ENCODE data around the gene LMNB1. TPM values are rescaled to one million over a fixed set of nuclear protein-coding genes. Genes with fewer than 3 reads are reported as not detected.
"Not testable (repeated sequence)": the region's sequence is repeated elsewhere in the genome, so short reads cannot be mapped to it uniquely, and the experiment has no call there.

LMNB1 gene
- total and polyA plus RNA-seq, 2 experiments from 2014 or later, result 20.1 to 269 TPM

GRCh38 chr5:126780165-126780827 lies 3.4 kb downstream of the LMNB1 start:
- Histone ChIP-seq H2AFZ (no peak overlapping the region), H3K4me2 (peak overlapping the region; percentile 94; the same call in 1 of the 2 replicates), H3K36me3 (ENCODE audit: insufficient read depth) (peaks cover 8% of the 10 kb centered on the region; the same call in 1 of the 2 replicates), H3F3A (replicated peaks; ENCODE audit: low read depth) (peaks cover 15% of the 10 kb centered on the region), H3K27me3 (ENCODE audit: insufficient read depth) (no peaks in the 10 kb centered on the region), H3K4me1 (ENCODE audit: insufficient read depth) (peaks cover 18% of the 10 kb centered on the region), H4K20me1 (replicated peaks; ENCODE audit: insufficient read depth) (peaks cover 44% of the 10 kb centered on the region), H3K79me2 (replicated peaks; ENCODE audit: insufficient read depth) (peaks cover 81% of the 10 kb centered on the region), H3K9me2 (ENCODE audit: insufficient read depth) (no peaks in the 10 kb centered on the region), H3K27ac (ENCODE audit: low read depth) (no peak overlapping the region), H3K4me3 (peak overlapping the region; percentile 97)
- H3K27me3 Mint-ChIP-seq (ENCODE audit: insufficient read depth, low read depth, poor library complexity), result peaks cover 18% of the 10 kb centered on the region
- TF ChIP-seq EZH2 (IDR thresholded peaks at IDR 0.05; ENCODE audit: low read depth, unreplicated experiment) (no peak), POLR2AphosphoS5 (IDR thresholded peaks at IDR 0.05; ENCODE audit: low read depth) (no peak), EZH2phosphoT487 (IDR thresholded peaks at IDR 0.05; ENCODE audit: unreplicated experiment) (no peak), CREB1 (CRISPR knock-in tag; IDR thresholded peaks at IDR 0.05; ENCODE audit: low read depth) (no peak), NANOG (IDR thresholded peaks at IDR 0.05; ENCODE audit: borderline replicate concordance) (no peak)
- TF ChIP-seq, protein P1, sequence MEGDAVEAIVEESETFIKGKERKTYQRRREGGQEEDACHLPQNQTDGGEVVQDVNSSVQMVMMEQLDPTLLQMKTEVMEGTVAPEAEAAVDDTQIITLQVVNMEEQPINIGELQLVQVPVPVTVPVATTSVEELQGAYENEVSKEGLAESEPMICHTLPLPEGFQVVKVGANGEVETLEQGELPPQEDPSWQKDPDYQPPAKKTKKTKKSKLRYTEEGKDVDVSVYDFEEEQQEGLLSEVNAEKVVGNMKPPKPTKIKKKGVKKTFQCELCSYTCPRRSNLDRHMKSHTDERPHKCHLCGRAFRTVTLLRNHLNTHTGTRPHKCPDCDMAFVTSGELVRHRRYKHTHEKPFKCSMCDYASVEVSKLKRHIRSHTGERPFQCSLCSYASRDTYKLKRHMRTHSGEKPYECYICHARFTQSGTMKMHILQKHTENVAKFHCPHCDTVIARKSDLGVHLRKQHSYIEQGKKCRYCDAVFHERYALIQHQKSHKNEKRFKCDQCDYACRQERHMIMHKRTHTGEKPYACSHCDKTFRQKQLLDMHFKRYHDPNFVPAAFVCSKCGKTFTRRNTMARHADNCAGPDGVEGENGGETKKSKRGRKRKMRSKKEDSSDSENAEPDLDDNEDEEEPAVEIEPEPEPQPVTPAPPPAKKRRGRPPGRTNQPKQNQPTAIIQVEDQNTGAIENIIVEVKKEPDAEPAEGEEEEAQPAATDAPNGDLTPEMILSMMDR (conservative IDR thresholded peaks at IDR 0.05; ENCODE audit: low read depth in 2 of 2), result peak; percentile 75 to 82
- H3K9me3 Mint-ChIP-seq, result no peaks in the 10 kb centered on the region
- H3K4me3 Mint-ChIP-seq, result peak overlapping the region; percentile 91
- ATAC-seq (no peak), DNase-seq (ENCODE audit: low spot score) (peak; percentile 86)
- peaks cover 27% of the 10 kb centered on the region for H3K4me1 Mint-ChIP-seq
- H3K36me3 Mint-ChIP-seq (ENCODE audit: low read depth), result peaks cover 40% of the 10 kb centered on the region
- H3K27ac Mint-ChIP-seq, result peak overlapping the region; percentile 46

DNA sequence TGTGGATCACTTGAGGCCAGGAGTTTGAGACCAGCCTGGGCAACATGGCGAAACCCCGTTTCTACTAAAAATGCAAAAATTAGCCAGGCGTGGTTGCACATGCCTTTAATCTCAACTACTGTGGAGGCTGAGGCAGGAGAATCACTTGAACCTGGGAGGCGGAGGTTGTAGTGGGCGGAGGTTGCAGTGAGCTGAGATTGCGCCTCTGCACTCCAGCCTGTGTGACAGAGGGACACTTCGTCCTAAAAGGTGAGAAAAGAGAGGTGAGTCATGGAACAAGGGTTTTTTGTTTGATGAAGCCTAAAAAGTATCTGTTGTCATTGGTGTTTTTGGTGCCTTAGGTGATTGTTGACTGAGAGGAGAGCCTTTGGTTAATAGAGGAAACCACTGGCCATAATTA lies 11.5 kb downstream of the LMNB1 start:
- DNase-seq (ENCODE audit: low spot score), result not testable (repeated sequence)

GRCh38 chr5:126793097-126793496 lies 16.2 kb downstream of the LMNB1 start:
- H3K4me1 ChIP-seq (ENCODE audit: insufficient read depth), result peaks cover 17% of the 10 kb centered on the region
- no peaks in the 10 kb centered on the region for H3K9me2 ChIP-seq (ENCODE audit: insufficient read depth)
- peaks cover 86% of the 10 kb centered on the region for H4K20me1 ChIP-seq (replicated peaks; ENCODE audit: insufficient read depth)
- H3K36me3 ChIP-seq (ENCODE audit: insufficient read depth), result no peaks in the 10 kb centered on the region
- Mint-ChIP-seq H3K4me1 (peaks cover 26% of the 10 kb centered on the region), H3K36me3 (ENCODE audit: low read depth) (peaks cover 18% of the 10 kb centered on the region; the same call in 2 of the 3 replicates), H3K4me3 (no peak overlapping the region; the same call in 2 of the 3 replicates), H3K27me3 (ENCODE audit: insufficient read depth, low read depth, poor library complexity) (peaks cover 9% of the 10 kb centered on the region), H3K9me3 (no peaks in the 10 kb centered on the region), H3K27ac (peak overlapping the region; percentile 58; the same call in 1 of the 2 replicates)
- H3K4me2 ChIP-seq, result no peak overlapping the region
- H3F3A ChIP-seq (replicated peaks; ENCODE audit: low read depth), result no peaks in the 10 kb centered on the region
- no peaks in the 10 kb centered on the region for H3K27me3 ChIP-seq (ENCODE audit: insufficient read depth)
- no peak overlapping the region for H2AFZ ChIP-seq
- no peak overlapping the region for H3K27ac ChIP-seq (ENCODE audit: low read depth)
- H3K4me3 ChIP-seq, result no peak overlapping the region
- H3K79me2 ChIP-seq (replicated peaks; ENCODE audit: insufficient read depth), result peaks cover 100% of the 10 kb centered on the region
- ATAC-seq, result no peak
- DNase-seq (ENCODE audit: low spot score), result no peak
- TF ChIP-seq, protein P2, sequence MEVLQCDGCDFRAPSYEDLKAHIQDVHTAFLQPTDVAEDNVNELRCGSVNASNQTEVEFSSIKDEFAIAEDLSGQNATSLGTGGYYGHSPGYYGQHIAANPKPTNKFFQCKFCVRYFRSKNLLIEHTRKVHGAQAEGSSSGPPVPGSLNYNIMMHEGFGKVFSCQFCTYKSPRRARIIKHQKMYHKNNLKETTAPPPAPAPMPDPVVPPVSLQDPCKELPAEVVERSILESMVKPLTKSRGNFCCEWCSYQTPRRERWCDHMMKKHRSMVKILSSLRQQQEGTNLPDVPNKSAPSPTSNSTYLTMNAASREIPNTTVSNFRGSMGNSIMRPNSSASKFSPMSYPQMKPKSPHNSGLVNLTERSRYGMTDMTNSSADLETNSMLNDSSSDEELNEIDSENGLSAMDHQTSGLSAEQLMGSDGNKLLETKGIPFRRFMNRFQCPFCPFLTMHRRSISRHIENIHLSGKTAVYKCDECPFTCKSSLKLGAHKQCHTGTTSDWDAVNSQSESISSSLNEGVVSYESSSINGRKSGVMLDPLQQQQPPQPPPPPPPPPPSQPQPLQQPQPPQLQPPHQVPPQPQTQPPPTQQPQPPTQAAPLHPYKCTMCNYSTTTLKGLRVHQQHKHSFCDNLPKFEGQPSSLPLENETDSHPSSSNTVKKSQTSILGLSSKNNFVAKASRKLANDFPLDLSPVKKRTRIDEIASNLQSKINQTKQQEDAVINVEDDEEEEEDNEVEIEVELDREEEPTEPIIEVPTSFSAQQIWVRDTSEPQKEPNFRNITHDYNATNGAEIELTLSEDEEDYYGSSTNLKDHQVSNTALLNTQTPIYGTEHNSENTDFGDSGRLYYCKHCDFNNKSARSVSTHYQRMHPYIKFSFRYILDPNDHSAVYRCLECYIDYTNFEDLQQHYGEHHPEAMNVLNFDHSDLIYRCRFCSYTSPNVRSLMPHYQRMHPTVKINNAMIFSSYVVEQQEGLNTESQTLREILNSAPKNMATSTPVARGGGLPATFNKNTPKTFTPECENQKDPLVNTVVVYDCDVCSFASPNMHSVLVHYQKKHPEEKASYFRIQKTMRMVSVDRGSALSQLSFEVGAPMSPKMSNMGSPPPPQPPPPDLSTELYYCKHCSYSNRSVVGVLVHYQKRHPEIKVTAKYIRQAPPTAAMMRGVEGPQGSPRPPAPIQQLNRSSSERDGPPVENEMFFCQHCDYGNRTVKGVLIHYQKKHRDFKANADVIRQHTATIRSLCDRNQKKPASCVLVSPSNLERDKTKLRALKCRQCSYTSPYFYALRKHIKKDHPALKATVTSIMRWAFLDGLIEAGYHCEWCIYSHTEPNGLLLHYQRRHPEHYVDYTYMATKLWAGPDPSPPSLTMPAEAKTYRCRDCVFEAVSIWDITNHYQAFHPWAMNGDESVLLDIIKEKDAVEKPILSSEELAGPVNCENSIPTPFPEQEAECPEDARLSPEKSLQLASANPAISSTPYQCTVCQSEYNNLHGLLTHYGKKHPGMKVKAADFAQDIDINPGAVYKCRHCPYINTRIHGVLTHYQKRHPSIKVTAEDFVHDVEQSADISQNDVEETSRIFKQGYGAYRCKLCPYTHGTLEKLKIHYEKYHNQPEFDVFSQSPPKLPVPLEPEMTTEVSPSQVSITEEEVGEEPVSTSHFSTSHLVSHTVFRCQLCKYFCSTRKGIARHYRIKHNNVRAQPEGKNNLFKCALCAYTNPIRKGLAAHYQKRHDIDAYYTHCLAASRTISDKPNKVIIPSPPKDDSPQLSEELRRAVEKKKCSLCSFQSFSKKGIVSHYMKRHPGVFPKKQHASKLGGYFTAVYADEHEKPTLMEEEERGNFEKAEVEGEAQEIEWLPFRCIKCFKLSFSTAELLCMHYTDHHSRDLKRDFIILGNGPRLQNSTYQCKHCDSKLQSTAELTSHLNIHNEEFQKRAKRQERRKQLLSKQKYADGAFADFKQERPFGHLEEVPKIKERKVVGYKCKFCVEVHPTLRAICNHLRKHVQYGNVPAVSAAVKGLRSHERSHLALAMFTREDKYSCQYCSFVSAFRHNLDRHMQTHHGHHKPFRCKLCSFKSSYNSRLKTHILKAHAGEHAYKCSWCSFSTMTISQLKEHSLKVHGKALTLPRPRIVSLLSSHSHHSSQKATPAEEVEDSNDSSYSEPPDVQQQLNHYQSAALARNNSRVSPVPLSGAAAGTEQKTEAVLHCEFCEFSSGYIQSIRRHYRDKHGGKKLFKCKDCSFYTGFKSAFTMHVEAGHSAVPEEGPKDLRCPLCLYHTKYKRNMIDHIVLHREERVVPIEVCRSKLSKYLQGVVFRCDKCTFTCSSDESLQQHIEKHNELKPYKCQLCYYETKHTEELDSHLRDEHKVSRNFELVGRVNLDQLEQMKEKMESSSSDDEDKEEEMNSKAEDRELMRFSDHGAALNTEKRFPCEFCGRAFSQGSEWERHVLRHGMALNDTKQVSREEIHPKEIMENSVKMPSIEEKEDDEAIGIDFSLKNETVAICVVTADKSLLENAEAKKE (CRISPR knock-in tag; IDR thresholded peaks at IDR 0.05), result no peak
- TF ChIP-seq POLR2AphosphoS5 (IDR thresholded peaks at IDR 0.05; ENCODE audit: low read depth) (no peak), CREB1 (CRISPR knock-in tag; IDR thresholded peaks at IDR 0.05; ENCODE audit: low read depth) (no peak), ZNF114 (CRISPR knock-in tag; IDR thresholded peaks at IDR 0.05) (no peak)

More for the DNA sequence above, 11.5 kb downstream of the LMNB1 start:
- H3K79me2 ChIP-seq (replicated peaks; ENCODE audit: insufficient read depth), result peaks cover 100% of the 10 kb centered on the region
- H3K4me1 Mint-ChIP-seq, result peaks cover 33% of the 10 kb centered on the region
- ATAC-seq; H3K27me3 Mint-ChIP-seq (ENCODE audit: insufficient read depth, low read depth, poor library complexity); H3K36me3 ChIP-seq (ENCODE audit: insufficient read depth); H3K36me3 Mint-ChIP-seq (ENCODE audit: low read depth); H3K9me2 ChIP-seq (ENCODE audit: insufficient read depth); H3K9me3 Mint-ChIP-seq; H3K4me3 ChIP-seq; H3F3A ChIP-seq (replicated peaks; ENCODE audit: low read depth); H3K27ac Mint-ChIP-seq; H3K27me3 ChIP-seq (ENCODE audit: insufficient read depth); H3K4me3 Mint-ChIP-seq; H2AFZ ChIP-seq: not testable (repeated sequence)
- peak overlapping the region; percentile 49; the same call in 1 of the 2 replicates for H3K4me2 ChIP-seq
- peaks cover 68% of the 10 kb centered on the region for H4K20me1 ChIP-seq (replicated peaks; ENCODE audit: insufficient read depth)
- peak overlapping the region; percentile 63; the same call in 1 of the 2 replicates for H3K27ac ChIP-seq (ENCODE audit: low read depth)
- H3K4me1 ChIP-seq (ENCODE audit: insufficient read depth), result peaks cover 29% of the 10 kb centered on the region

Data from GM23338 (cell line).